Measurements from ENCODE around the gene FBXO22.
"Not testable (repeated sequence)": the region's sequence is repeated elsewhere in the genome, so short reads cannot be mapped to it uniquely, and the experiment has no call there.

The FBXO22 gene

GRCh38 chr15:75903331-75904239, at the start of gene FBXO22:
Gene FBXO22, plus strand, starts transcription at chr15:75903878. Its CDS starts 86 bp downstream, at chr15:75903964.
- DNase-seq = peak; percentile 49

GRCh38 chr15:75857886-75858285, 45.8 kb upstream of the FBXO22 start:
- no peak for DNase-seq

GRCh38 chr15:75861750-75862402, 41.8 kb upstream of the FBXO22 start:
- DNase-seq = no peak

- DNase-seq = no peak
Measured at GRCh38 chr15:75862796-75863195, 40.9 kb upstream of the FBXO22 start.

GRCh38 chr15:75864213-75865059, 39.2 kb upstream of the FBXO22 start:
- DNase-seq = no peak

GRCh38 chr15:75866045-75866444, 37.6 kb upstream of the FBXO22 start:
- DNase-seq = not testable (repeated sequence)

- no peak for DNase-seq
Measured at GRCh38 chr15:75866916-75867315, 36.8 kb upstream of the FBXO22 start.

- DNase-seq = no peak
Measured at GRCh38 chr15:75867449-75867848, 36.2 kb upstream of the FBXO22 start.

GRCh38 chr15:75868019-75868418, 35.7 kb upstream of the FBXO22 start:
- no peak for DNase-seq

GRCh38 chr15:75869446-75869845, 34.2 kb upstream of the FBXO22 start:
- DNase-seq = no peak

GRCh38 chr15:75871589-75871988, 32.1 kb upstream of the FBXO22 start:
- not testable (repeated sequence) for DNase-seq

GRCh38 chr15:75872403-75872990, 31.2 kb upstream of the FBXO22 start:
- DNase-seq = no peak

GRCh38 chr15:75884041-75884440, 19.6 kb upstream of the FBXO22 start:
- DNase-seq = no peak

GRCh38 chr15:75887178-75887577, 16.5 kb upstream of the FBXO22 start:
- no peak for DNase-seq

- no peak for DNase-seq
Measured at GRCh38 chr15:75891895-75892294, 11.8 kb upstream of the FBXO22 start.

GRCh38 chr15:75895731-75896130, 7.9 kb upstream of the FBXO22 start:
- DNase-seq = no peak

GRCh38 chr15:75900577-75900976, 3.1 kb upstream of the FBXO22 start:
- DNase-seq = no peak

- DNase-seq = no peak
Measured at GRCh38 chr15:75902129-75902557, 1.5 kb upstream of the FBXO22 start.

- no peak for DNase-seq
Measured at GRCh38 chr15:75905231-75905630, 1.6 kb downstream of the FBXO22 start.

GRCh38 chr15:75910355-75910754, 6.7 kb downstream of the FBXO22 start:
- not testable (repeated sequence) for DNase-seq

GRCh38 chr15:75916978-75917377, 13.3 kb downstream of the FBXO22 start:
- DNase-seq = no peak

GRCh38 chr15:75918135-75918534, 14.5 kb downstream of the FBXO22 start:
- DNase-seq = no peak

- DNase-seq = no peak
Measured at GRCh38 chr15:75920079-75920478, 16.4 kb downstream of the FBXO22 start.
